ENCODE data around the gene OBP2A. TPM values are rescaled to one million over a fixed set of nuclear protein-coding genes. Genes with fewer than 3 reads are reported as not detected.

OBP2A gene
- total and polyA plus RNA-seq, 2 of the 8 experiments (the other 6 are each of a cell fraction or from before 2014, with no cell fraction given) = not detected

- 94% methylated on average over 23 of the region's 25 CpGs; no CpG with 5 or more reads in 1 of the 2 experiments for WGBS, 2 experiments (ENCODE audit: extremely low coverage in 1 of 2, insufficient coverage in 1 of 2, insufficient read length in 1 of 2, insufficient replicate concordance in 2 of 2, low coverage in 1 of 2, low lambda C conversion rate in 2 of 2, missing lambda C conversion rate in 1 of 2)
- Histone ChIP-seq H2BK120ac (replicated peaks; ENCODE audit: low read depth, low read length) (no peak overlapping the region), H2BK15ac (ENCODE audit: low read length) (no peak overlapping the region), H3K18ac (ENCODE audit: extremely low read depth, low read length) (no peak overlapping the region), H3K9me3 (ENCODE audit: insufficient read depth in 2 of 2, low read depth in 1 of 2, low read length in 1 of 2) (no peaks in the 10 kb centered on the region), H3K23ac (ENCODE audit: insufficient read length) (no peak overlapping the region), H3K27ac (ENCODE audit: low read depth, low read length) (no peak overlapping the region), H2AK5ac (ENCODE audit: low read depth, low read length) (no peak overlapping the region), H4K91ac (replicated peaks; ENCODE audit: insufficient read length, low read length) (no peak overlapping the region), H3K4ac (replicated peaks; ENCODE audit: insufficient read length, low read depth, low read length) (no peak overlapping the region), H3K27me3 (replicated peaks in 1 of 4; ENCODE audit: control insufficient read depth in 3 of 4, extremely low read depth in 1 of 4, insufficient read depth in 3 of 4, low read length in 3 of 4) (no peaks in the 10 kb centered on the region), H3K4me2 (ENCODE audit: insufficient read depth in 1 of 2, low read depth in 2 of 2, low read length in 2 of 2) (no peak overlapping the region), H3K9ac (replicated peaks in 1 of 4; ENCODE audit: extremely low read depth in 1 of 4, low read depth in 3 of 4, low read length in 3 of 4) (no peak overlapping the region), H3K56ac (replicated peaks; ENCODE audit: insufficient read length, low read depth, low read length) (no peak overlapping the region), H3K14ac (ENCODE audit: insufficient read length) (no peak overlapping the region), H2BK12ac (ENCODE audit: low read depth, low read length) (no peak overlapping the region), H4K5ac (ENCODE audit: insufficient read length, low read depth, low read length) (no peak overlapping the region), H3K79me1 (ENCODE audit: low read depth, low read length) (no peaks in the 10 kb centered on the region), H2AFZ (ENCODE audit: low read length) (no peak overlapping the region), H2BK20ac (ENCODE audit: low read length) (no peak overlapping the region), H3K36me3 (ENCODE audit: control insufficient read depth in 2 of 4, insufficient read depth in 4 of 4, low read length in 3 of 4) (no peaks in the 10 kb centered on the region), H3K79me2 (ENCODE audit: control insufficient read depth in 1 of 2, insufficient read depth in 2 of 2, low read length in 2 of 2) (no peaks in the 10 kb centered on the region), H3K4me3 (ENCODE audit: extremely low read depth in 1 of 4, insufficient read depth in 2 of 4, low read depth in 3 of 4, low read length in 4 of 4) (no peak overlapping the region), H4K20me1 (replicated peaks in 1 of 2; ENCODE audit: control insufficient read depth in 1 of 2, insufficient read depth in 2 of 2, low read length in 2 of 2) (no peaks in the 10 kb centered on the region), H4K8ac (ENCODE audit: extremely low read depth, insufficient read depth, low read length) (no peak overlapping the region), H3K23me2 (ENCODE audit: low read depth, low read length) (no peaks in the 10 kb centered on the region; the same call in 1 of the 2 replicates), H3K4me1 (replicated peaks in 1 of 4; ENCODE audit: control insufficient read depth in 3 of 4, insufficient read depth in 4 of 4, low read length in 3 of 4) (no peaks in the 10 kb centered on the region), H2BK5ac (ENCODE audit: low read depth, low read length) (no peak overlapping the region)
- CTCF ChIA-PET (ENCODE audit: partially characterized antibody) = interaction anchor here (0.8 kb wide), 1 partner anchor 11 kb away, joined by 5 read pairs; no protein-coding TSS in a partner anchor
- POLR2A ChIA-PET (ENCODE audit: partially characterized antibody) = interaction anchor here (0.6 to 1.0 kb wide), 2 partner anchors 35 to 87 kb away, joined by 3 to 4 read pairs; no protein-coding TSS in a partner anchor
- FAIRE-seq (no peak), DNase-seq (ENCODE audit: low read depth in 1 of 2, low spot score in 2 of 2) (no peak)
- TF ChIP-seq BRCA1 (IDR thresholded peaks at IDR 0.05; ENCODE audit: low read depth, low read length) (no peak), ZNF274 (IDR thresholded peaks at IDR 0.05; ENCODE audit: borderline replicate concordance, extremely low read depth, low read length) (no peak), NRF1 (IDR thresholded peaks at IDR 0.05; ENCODE audit: low read depth, low read length) (no peak), JUN (IDR thresholded peaks at IDR 0.05; ENCODE audit: low read depth, low read length) (no peak), BACH1 (IDR thresholded peaks at IDR 0.05; ENCODE audit: low read length) (no peak), TCF12 (IDR thresholded peaks at IDR 0.05; ENCODE audit: low read depth, low read length) (no peak), RFX5 (IDR thresholded peaks at IDR 0.05; ENCODE audit: borderline replicate concordance, low read depth, low read length) (no peak), CHD1 (IDR thresholded peaks at IDR 0.05; ENCODE audit: low read depth, low read length) (no peak), HDAC2 (IDR thresholded peaks at IDR 0.05; ENCODE audit: borderline replicate concordance in 1 of 2, low read depth in 2 of 2, low read length in 2 of 2) (no peak), KDM4A (IDR thresholded peaks at IDR 0.05; ENCODE audit: low read depth, low read length, severe bottlenecking) (no peak), KDM1A (IDR thresholded peaks at IDR 0.05; ENCODE audit: borderline replicate concordance, low read length) (no peak)
- TF ChIP-seq, protein P1, sequence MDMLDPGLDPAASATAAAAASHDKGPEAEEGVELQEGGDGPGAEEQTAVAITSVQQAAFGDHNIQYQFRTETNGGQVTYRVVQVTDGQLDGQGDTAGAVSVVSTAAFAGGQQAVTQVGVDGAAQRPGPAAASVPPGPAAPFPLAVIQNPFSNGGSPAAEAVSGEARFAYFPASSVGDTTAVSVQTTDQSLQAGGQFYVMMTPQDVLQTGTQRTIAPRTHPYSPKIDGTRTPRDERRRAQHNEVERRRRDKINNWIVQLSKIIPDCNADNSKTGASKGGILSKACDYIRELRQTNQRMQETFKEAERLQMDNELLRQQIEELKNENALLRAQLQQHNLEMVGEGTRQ (IDR thresholded peaks at IDR 0.05; ENCODE audit: low read length) = no peak
These were observed 29.6 kb upstream of the OBP2A start for GRCh38 chr9:135516132-135516860.

Data from H1 (cell line).